GM12878 (cell line): Measurements from ENCODE around the gene IRF2BPL. TPM values are rescaled to one million over a fixed set of nuclear protein-coding genes. Genes with fewer than 3 reads are reported as not detected.

ENCODE experiments used
- ATAC-seq: fragments of 200-7000 bp; cut with Tn5 transposase; 3 replicates; pipeline ENCODE4 v1.9.1; 2020; ENCODE audit warnings: mild to moderate bottlenecking, moderate library complexity
- BruUV-seq: library from RNA; stranded (reverse); fragments of 400-500 nt; replicated peaks from 2 replicates; lab custom pipeline; 2021; lab: Mats Ljungman, UMichigan
- CTCF ChIA-PET: fragments of 300-600 bp; sonication (Branson Sonifier 250); formaldehyde crosslinking; extraction: SDS; loops from one replicate; lab custom pipeline; 2021; ENCODE audit warnings: inconsistent platforms; lab: Yijun Ruan, JAX
- POLR2A ChIA-PET: fragments of 350-600 bp; formaldehyde crosslinking; extraction: SDS; loops from one replicate; lab custom pipeline; 2021; ENCODE audit warnings: inconsistent platforms; lab: Charles Lee
- RAD21 ChIA-PET: fragments of 300-600 bp; sonication (Branson Sonifier 250); formaldehyde crosslinking; loops from one replicate; lab custom pipeline; 2023; ENCODE audit warnings: antibody characterized with exemption; ENCODE audit not compliant: unreplicated experiment; lab: Charles Lee
- SMC1A ChIA-PET: fragments of 300-600 bp; sonication (Branson Sonifier 250); formaldehyde crosslinking; loops from one replicate; lab custom pipeline; 2023; ENCODE audit not compliant: unreplicated experiment, uncharacterized antibody; lab: Charles Lee
- DNase-seq: peaks from one replicate; pipeline ENCODE4 v3.0.0-alpha.2; 2011; ENCODE audit warnings: low read depth, low spot score
- FAIRE-seq: peaks from 3 replicates; lab custom pipeline; 2011; peaks lifted over from hg19 to GRCh38; lab: Jason Lieb, UNC
- H2AFZ ChIP-seq: 2 replicates; pipeline ENCODE4 v1.6.0; 2011; ENCODE audit warnings: low read depth, low read length, control low read depth; ENCODE audit not compliant: control insufficient read depth
- H3K27ac ChIP-seq: 2 replicates; pipeline ENCODE4 v1.5.1; 2011; ENCODE audit warnings: control low read depth; ENCODE audit not compliant: control insufficient read depth, insufficient read depth
- H3K27me3 ChIP-seq, 2 experiments: replicated peaks in 1 of 2; 2 replicates each; pipeline versions ENCODE4 v1.6.0 to v1.6.1; 2011; ENCODE audit warnings: low read length in 1 of 2; ENCODE audit not compliant: control insufficient read depth in 2 of 2, insufficient read depth in 2 of 2
- H3K36me3 ChIP-seq, 2 experiments: 2 replicates each; pipeline ENCODE4 v1.5.1; 2011; ENCODE audit warnings: low read length in 1 of 2; ENCODE audit not compliant: control insufficient read depth in 2 of 2, insufficient read depth in 2 of 2
- H3K4me1 ChIP-seq: 2 replicates; pipeline ENCODE4 v1.6.1; 2011; ENCODE audit warnings: mild to moderate bottlenecking, low read length, moderate library complexity, mixed read lengths; ENCODE audit not compliant: control insufficient read depth, insufficient read depth
- H3K4me2 ChIP-seq: 2 replicates; pipeline ENCODE4 v1.6.0; 2011; ENCODE audit warnings: control low read depth; ENCODE audit not compliant: control insufficient read depth, insufficient read depth
- H3K4me3 ChIP-seq: fragments of 200-600 bp; sonication (generic); 2 replicates; pipeline ENCODE4 v1.5.1; 2016
- H3K79me2 ChIP-seq: 2 replicates; pipeline ENCODE4 v1.6.0; 2011; ENCODE audit warnings: low read length; ENCODE audit not compliant: control insufficient read depth, insufficient read depth
- H3K9ac ChIP-seq: 2 replicates; pipeline ENCODE4 v1.8.0; 2011; ENCODE audit warnings: low read length, control low read depth, mixed read lengths; ENCODE audit not compliant: control insufficient read depth, insufficient read depth
- H3K9me3 ChIP-seq: replicated peaks from 3 replicates; pipeline ENCODE4 v1.5.1; 2011; ENCODE audit warnings: mild to moderate bottlenecking, low read length; ENCODE audit not compliant: control insufficient read depth, insufficient read depth
- H4K20me1 ChIP-seq: 2 replicates; pipeline ENCODE4 v1.6.0; 2011; ENCODE audit not compliant: control insufficient read depth, insufficient read depth
- EGR1 ChIP-seq, 2 experiments: IDR thresholded peaks; 1 replicate in 1 of 2; 2 replicates in 1 of 2; pipeline ENCODE4 v1.6.1; 2011 to 2012; ENCODE audit warnings: low read depth in 2 of 2, low read length in 2 of 2, borderline replicate concordance in 1 of 2, mild to moderate bottlenecking in 1 of 2, moderate library complexity in 1 of 2
- IKZF2 ChIP-seq, 2 experiments: fragments of 450-650 bp; IDR thresholded peaks; 2 replicates each; pipeline ENCODE4 v1.6.1; 2017; ENCODE audit warnings: mild to moderate bottlenecking in 2 of 2, moderate library complexity in 2 of 2
- YBX1 ChIP-seq: fragments of 450-650 bp; IDR thresholded peaks from 2 replicates; pipeline ENCODE4 v1.6.1; 2016; ENCODE audit warnings: antibody characterized with exemption
- WGBS: methylation state at CpG from one replicate; pipeline ENCODE4 v1.1.6; 2016; ENCODE audit warnings: low lambda C conversion rate; ENCODE audit not compliant: insufficient replicate concordance, insufficient coverage; ENCODE audit errors: missing lambda C conversion rate; 5-methylcytosine and 5-hydroxymethylcytosine counted together
- in situ Hi-C: fragments of 300-500 bp; cut with MboI; formaldehyde crosslinking; loops from 9 replicates; pipeline ENCODE4 v1.14.3; 2018; ENCODE audit warnings: mixed read lengths
- intact Hi-C: fragments of 100-400 bp; cut with micrococcal nuclease; formaldehyde crosslinking; loops from one replicate; pipeline ENCODE4 v1.14.2; 2022; ENCODE audit not compliant: unreplicated experiment
- polyA plus RNA-seq, 11 experiments: library from polyadenylated mRNA; depleted of rRNA in 4 of 11; unstranded in 6 of 11; stranded (reverse) in 5 of 11; fragments of >200 nt; fragmentation: Nextera tagmentation in 4 of 11; fragmentation: Illumina TruSeq in 1 of 11; extraction: Ambion mirVana in 4 of 11; extraction: Trizol in 1 of 11; gene quantifications; 1 replicate in 1 of 11; 2 replicates in 10 of 11; pipeline versions ENCODE4 v1.2.1 to v1.2.3, GENCODE V29; 2011 to 2016; ENCODE audit warnings: inconsistent platforms in 2 of 11, missing spikeins in 2 of 11, low read depth in 1 of 11
- total RNA-seq, 4 experiments: library from RNA; depleted of rRNA in 3 of 4; stranded (reverse); fragments of >200 nt in 3 of 4; fragmentation: Illumina TruSeq in 1 of 4; extraction: Trizol in 1 of 4; gene quantifications; 2 replicates each; pipeline versions ENCODE4 v1.2.1 to v1.2.3, GENCODE V29; 2013 to 2021

The IRF2BPL gene
- total and polyA plus RNA-seq, 10 of the 15 experiments (the other 5 are each of a cell fraction or from before 2014, with no cell fraction given), result 1.2 to 34.5 (median 3.1) TPM

- RAD21 ChIA-PET, result interaction anchor here (0.8 to 2.3 kb wide), 6 partner anchors 9 to 124 kb away, joined by 4 to 22 read pairs (median 8); partner anchors contain the start of gene IRF2BPL
- TF ChIP-seq IKZF2 (IDR thresholded peaks at IDR 0.05), result 0 out of 4 replicates have a peak, but pooled peaks of 1 of the 2 experiments have one; percentile 3
- peak in 1 of 2 experiments; percentile 22; a peak in 1 of 3 replicates for TF ChIP-seq EGR1 (IDR thresholded peaks at IDR 0.05; ENCODE audit: borderline replicate concordance in 1 of 2, low read depth in 2 of 2, low read length in 2 of 2)
- no peak for TF ChIP-seq YBX1
- no peaks in the 10 kb centered on the region for H3K9me3 ChIP-seq
- H3K36me3 ChIP-seq, result no peaks in the 10 kb centered on the region
- no peaks in the 10 kb centered on the region for H4K20me1 ChIP-seq
- peak overlapping the region; percentile 11; the same call in 1 of the 2 replicates for H2AFZ ChIP-seq
- no peak for DNase-seq
- SMC1A ChIA-PET, result interaction anchor here (0.9 to 11.2 kb wide), 9 partner anchors 10 to 113 kb away, joined by 3 to 172 read pairs (median 20); partner anchors contain the start of gene IRF2BPL
- no peaks in the 10 kb centered on the region for H3K27me3 ChIP-seq
- CTCF ChIA-PET, result interaction anchor here (0.8 to 8.9 kb wide), 6 partner anchors 14 to 79 kb away, joined by 3 to 72 read pairs (median 3); no protein-coding TSS in a partner anchor
- 83% methylated on average over 14 of the region's 21 CpGs for WGBS
- H3K4me3 ChIP-seq, result no peak overlapping the region
- FAIRE-seq, result no peak
- POLR2A ChIA-PET, result interaction anchor here (0.8 to 2.2 kb wide), 4 partner anchors 10 to 38 kb away, joined by 4 to 9 read pairs (median 4); no protein-coding TSS in a partner anchor
- H3K79me2 ChIP-seq, result peaks cover 9% of the 10 kb centered on the region
- H3K9ac ChIP-seq, result no peak overlapping the region
- in situ Hi-C loops, result no loop called here
- no peak overlapping the region for H3K4me2 ChIP-seq
- H3K4me1 ChIP-seq, result peaks cover 80% of the 10 kb centered on the region
- BruUV-seq, result no TSS peak
- intact Hi-C loops, result no loop called here
- H3K27ac ChIP-seq, result no peak overlapping the region
- no peak for ATAC-seq
These were observed 9.5 kb upstream of the IRF2BPL start for GRCh38 chr14:77037938-77038568.
